IMR-90 (cell line): ENCODE results near the gene ANXA2. TPM values are rescaled to one million over a fixed set of nuclear protein-coding genes. Genes with fewer than 3 reads are reported as not detected.

Source experiments
- ATAC-seq: fragments of 200-7000 bp; cut with Tn5 transposase; 2 replicates; pipeline ENCODE4 v1.9.1; 2020; ENCODE audit warnings: low read depth, mild to moderate bottlenecking, moderate library complexity
- BruUV-seq: library from RNA; stranded (reverse); fragments of 400-500 nt; replicated peaks from 2 replicates; lab custom pipeline; 2021; lab: Mats Ljungman, UMichigan
- CTCF ChIA-PET: fragments of 300-600 bp; formaldehyde crosslinking; extraction: SDS; loops from one replicate; lab custom pipeline; 2021; ENCODE audit warnings: antibody characterized with exemption; lab: Yijun Ruan, JAX
- POLR2A ChIA-PET: fragments of 300-600 bp; sonication (Branson Sonifier 250); formaldehyde crosslinking; loops from one replicate; lab custom pipeline; 2022; ENCODE audit warnings: antibody characterized with exemption; ENCODE audit not compliant: unreplicated experiment; lab: Charles Lee
- DNase-seq: peaks from one replicate; pipeline ENCODE4 v3.0.0; 2013
- H2AFZ ChIP-seq: replicated peaks from 2 replicates; pipeline ENCODE3; 2013; ENCODE audit warnings: low read length, mild to moderate bottlenecking; ENCODE audit not compliant: poor library complexity
- H2AK5ac ChIP-seq: 2 replicates; pipeline ENCODE4 v1.6.1; 2013; ENCODE audit warnings: low read depth, low read length, inconsistent platforms
- H2AK9ac ChIP-seq: replicated peaks from 2 replicates; pipeline ENCODE3; 2013; ENCODE audit warnings: mild to moderate bottlenecking, low read depth, low read length, moderate library complexity; ENCODE audit not compliant: poor library complexity
- H2BK120ac ChIP-seq: 2 replicates; pipeline ENCODE4 v1.6.1; 2013; ENCODE audit warnings: low read depth, low read length, inconsistent platforms
- H2BK15ac ChIP-seq: 3 replicates; pipeline ENCODE4 v1.6.1; 2013; ENCODE audit warnings: low read depth, low read length, inconsistent platforms
- H2BK20ac ChIP-seq: 2 replicates; pipeline ENCODE4 v1.6.1; 2013; ENCODE audit warnings: low read depth, mild to moderate bottlenecking, inconsistent platforms, low read length, moderate library complexity
- H2BK5ac ChIP-seq: 2 replicates; pipeline ENCODE4 v1.6.1; 2013; ENCODE audit warnings: mild to moderate bottlenecking, low read depth, low read length, inconsistent platforms; ENCODE audit not compliant: poor library complexity, severe bottlenecking
- H3K14ac ChIP-seq: replicated peaks from 2 replicates; pipeline ENCODE4 v1.6.1; 2013; ENCODE audit warnings: low read depth, low read length, inconsistent platforms
- H3K18ac ChIP-seq: 2 replicates; pipeline ENCODE4 v1.6.1; 2013; ENCODE audit warnings: low read depth, low read length, control low read depth
- H3K23ac ChIP-seq: 2 replicates; pipeline ENCODE4 v1.6.1; 2013; ENCODE audit warnings: low read depth, low read length, inconsistent platforms
- H3K27ac ChIP-seq: 2 replicates; pipeline ENCODE4 v1.5.1; 2013; ENCODE audit warnings: mild to moderate bottlenecking, control low read depth, low read length; ENCODE audit not compliant: insufficient read depth
- H3K27me3 ChIP-seq: 2 replicates; pipeline ENCODE4 v1.6.1; 2013; ENCODE audit warnings: low read length; ENCODE audit not compliant: control insufficient read depth, insufficient read depth
- H3K36me3 ChIP-seq: 2 replicates; pipeline ENCODE4 v1.6.1; 2013; ENCODE audit warnings: low read length, mixed read lengths; ENCODE audit not compliant: control insufficient read depth, insufficient read depth
- H3K4ac ChIP-seq: 2 replicates; pipeline ENCODE4 v1.6.1; 2013; ENCODE audit warnings: low read depth, low read length, inconsistent platforms
- H3K4me1 ChIP-seq: 2 replicates; pipeline ENCODE4 v1.6.1; 2013; ENCODE audit warnings: low read length, mixed read lengths; ENCODE audit not compliant: control insufficient read depth, insufficient read depth
- H3K4me2 ChIP-seq: 2 replicates; pipeline ENCODE4 v1.6.1; 2013; ENCODE audit warnings: low read depth, mild to moderate bottlenecking, control low read depth, low read length, moderate library complexity
- H3K4me3 ChIP-seq: 2 replicates; pipeline ENCODE4 v1.5.1; 2013; ENCODE audit warnings: low read depth, mild to moderate bottlenecking, control low read depth, low read length, moderate library complexity; ENCODE audit not compliant: insufficient read depth
- H3K56ac ChIP-seq: 2 replicates; pipeline ENCODE4 v1.6.1; 2013; ENCODE audit warnings: low read length, inconsistent platforms; ENCODE audit not compliant: insufficient read depth; ENCODE audit errors: extremely low read depth
- H3K79me1 ChIP-seq, 2 experiments: 2 replicates each; pipeline ENCODE4 v1.6.1; 2013; ENCODE audit warnings: low read length in 2 of 2, inconsistent platforms in 1 of 2, low read depth in 1 of 2
- H3K9ac ChIP-seq: 2 replicates; pipeline ENCODE4 v1.6.1; 2013; ENCODE audit warnings: low read depth, low read length, control low read depth
- H3K9me1 ChIP-seq: 2 replicates; pipeline ENCODE4 v1.6.1; 2013; ENCODE audit warnings: low read length, inconsistent platforms; ENCODE audit not compliant: insufficient read depth
- H3K9me3 ChIP-seq: 2 replicates; pipeline ENCODE4 v1.6.1; 2013; ENCODE audit warnings: low read length; ENCODE audit not compliant: control insufficient read depth, insufficient read depth
- H4K20me1 ChIP-seq: 2 replicates; pipeline ENCODE4 v1.6.1; 2013; ENCODE audit warnings: low read length, inconsistent platforms; ENCODE audit not compliant: insufficient read depth
- H4K5ac ChIP-seq: 2 replicates; pipeline ENCODE4 v1.6.1; 2013; ENCODE audit warnings: mild to moderate bottlenecking, low read depth, low read length, control low read depth
- H4K8ac ChIP-seq, 2 experiments: 2 replicates each; pipeline ENCODE4 v1.6.1; 2013; ENCODE audit warnings: low read depth in 2 of 2, low read length in 2 of 2, control low read depth in 1 of 2, inconsistent platforms in 1 of 2
- H4K91ac ChIP-seq: 2 replicates; pipeline ENCODE4 v1.6.1; 2013; ENCODE audit warnings: low read depth, low read length, inconsistent platforms; ENCODE audit not compliant: insufficient read depth
- BHLHE40 ChIP-seq: fragments of 150-350 bp; IDR thresholded peaks from 2 replicates; pipeline ENCODE4 v1.6.1; 2016; ENCODE audit warnings: mild to moderate bottlenecking, low read depth, low read length
- CEBPB ChIP-seq: IDR thresholded peaks from 2 replicates; pipeline ENCODE4 v1.6.1; 2012; ENCODE audit warnings: low read depth, low read length, improper control_type of control experiment
- CHD1 ChIP-seq: IDR thresholded peaks from 2 replicates; pipeline ENCODE4 v1.6.1; 2012; ENCODE audit warnings: low read depth, low read length, improper control_type of control experiment
- CTCF ChIP-seq: conservative IDR thresholded peaks from 2 replicates; pipeline ENCODE4 v1.5.1; 2012; ENCODE audit warnings: mild to moderate bottlenecking, low read depth, low read length, improper control_type of control experiment
- ELK1 ChIP-seq: fragments of 150-350 bp; IDR thresholded peaks from 2 replicates; pipeline ENCODE4 v1.6.1; 2016; ENCODE audit warnings: low read depth, mild to moderate bottlenecking, low read length, moderate library complexity, borderline replicate concordance
- FOS ChIP-seq: fragments of 150-350 bp; IDR thresholded peaks from 2 replicates; pipeline ENCODE4 v1.6.1; 2016; ENCODE audit warnings: low read depth, low read length
- MAFK ChIP-seq: IDR thresholded peaks from 2 replicates; pipeline ENCODE4 v1.6.1; 2012; ENCODE audit warnings: low read depth, low read length, improper control_type of control experiment
- MAZ ChIP-seq: IDR thresholded peaks from 2 replicates; pipeline ENCODE4 v1.6.1; 2012; ENCODE audit warnings: low read depth, mild to moderate bottlenecking, low read length, improper control_type of control experiment, moderate library complexity, borderline replicate concordance
- MXI1 ChIP-seq: IDR thresholded peaks from 2 replicates; pipeline ENCODE4 v1.6.1; 2012; ENCODE audit warnings: low read depth, mild to moderate bottlenecking, low read length, moderate library complexity, borderline replicate concordance
- NFE2L2 ChIP-seq: fragments of 150-350 bp; IDR thresholded peaks from 2 replicates; pipeline ENCODE4 v1.6.1; 2016; ENCODE audit warnings: low read depth, mild to moderate bottlenecking, low read length
- POLR2A ChIP-seq: IDR thresholded peaks from 2 replicates; pipeline ENCODE4 v1.6.1; 2012; ENCODE audit warnings: mild to moderate bottlenecking, low read depth, low read length
- RAD21 ChIP-seq: IDR thresholded peaks from 2 replicates; pipeline ENCODE4 v1.6.1; 2012; ENCODE audit warnings: low read length, improper control_type of control experiment
- RCOR1 ChIP-seq: IDR thresholded peaks from 2 replicates; pipeline ENCODE4 v1.6.1; 2012; ENCODE audit warnings: mild to moderate bottlenecking, low read length, improper control_type of control experiment; ENCODE audit not compliant: insufficient replicate concordance
- RFX5 ChIP-seq: IDR thresholded peaks from 2 replicates; pipeline ENCODE4 v1.8.0; 2012; ENCODE audit warnings: low read depth, mild to moderate bottlenecking, low read length, moderate library complexity
- SMC3 ChIP-seq: fragments of 150-350 bp; IDR thresholded peaks from 2 replicates; pipeline ENCODE4 v1.6.1; 2016; ENCODE audit warnings: low read depth, mild to moderate bottlenecking, antibody characterized with exemption, low read length, moderate library complexity
- USF2 ChIP-seq: fragments of 150-350 bp; IDR thresholded peaks from 2 replicates; pipeline ENCODE4 v1.6.1; 2017; ENCODE audit warnings: mild to moderate bottlenecking, antibody characterized with exemption, low read length, low read depth
- WGBS, 2 experiments: methylation state at CpG; one replicate each; pipeline versions ENCODE4 v1.1.5 to v1.1.7; 2013; ENCODE audit warnings: missing lambda C conversion rate in 2 of 2; ENCODE audit not compliant: insufficient read length in 1 of 2; ENCODE audit errors: extremely low coverage in 2 of 2; 5-methylcytosine and 5-hydroxymethylcytosine counted together
- dilution Hi-C: fragments of 300-500 bp; cut with HindIII; formaldehyde crosslinking; loops from one replicate; pipeline ENCODE4 v1.14.3; 2018; ENCODE audit warnings: low sequenced_read_pairs; ENCODE audit not compliant: unreplicated experiment
- in situ Hi-C: fragments of 300-500 bp; cut with MboI; formaldehyde crosslinking; loops from 3 replicates; pipeline ENCODE4 v1.14.3; 2019; ENCODE audit warnings: low sequenced_read_pairs, inconsistent platforms, mixed read lengths
- intact Hi-C: fragments of 100-400 bp; cut with micrococcal nuclease; formaldehyde crosslinking; loops from 2 replicates; pipeline ENCODE4 v1.10.0; 2022
- polyA plus RNA-seq, 3 experiments: library from polyadenylated mRNA; depleted of rRNA; stranded (reverse); fragments of >200 nt; gene quantifications; 2 replicates each; pipeline ENCODE4 v1.2.3, GENCODE V29; 2012; ENCODE audit warnings: low replicate concordance in 1 of 3
- total RNA-seq: library from RNA; depleted of rRNA; stranded (reverse); fragments of >200 nt; gene quantifications from 2 replicates; pipeline ENCODE4 v1.2.3, GENCODE V29; 2012

The ANXA2 gene
- total and polyA plus RNA-seq, 2 of the 4 experiments (the other 2 are of a cell fraction) = 7,454 to 8,412 TPM

DNA sequence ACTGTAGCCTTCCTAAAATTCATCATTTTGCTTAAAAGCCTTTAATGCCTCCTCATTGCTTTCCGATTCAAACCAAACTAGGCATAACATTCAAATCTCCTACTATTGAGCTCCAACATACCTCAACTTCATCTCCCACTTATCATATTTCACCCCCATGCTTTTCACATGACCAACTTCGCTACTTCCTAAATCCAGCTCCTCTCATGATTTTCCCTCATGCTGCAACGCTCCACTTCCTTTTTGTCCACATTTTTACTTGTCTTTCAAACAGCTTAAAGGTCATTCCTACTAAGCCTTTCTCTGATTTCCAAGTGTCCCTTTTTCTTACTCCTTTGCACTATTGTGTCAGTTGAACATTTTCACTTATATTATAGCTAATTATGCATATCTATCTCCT lies 20.3 kb upstream of the ANXA2 start:
- Histone ChIP-seq H3K9me3 (no peaks in the 10 kb centered on the region), H3K4ac (no peak overlapping the region), H4K91ac (no peak overlapping the region), H2AFZ (no peak overlapping the region), H3K14ac (no peak overlapping the region), H3K23ac (no peak overlapping the region), H3K36me3 (no peaks in the 10 kb centered on the region), H3K9me1 (peaks cover 6% of the 10 kb centered on the region), H3K4me3 (no peak overlapping the region), H3K4me1 (peaks cover 10% of the 10 kb centered on the region), H3K79me1 (peaks cover 0 to 16% of the 10 kb centered on the region in 2 experiments; a peak in 3 of 4 replicates), H4K20me1 (peaks cover 2% of the 10 kb centered on the region; the same call in 1 of the 2 replicates), H3K27me3 (no peaks in the 10 kb centered on the region), H3K4me2 (no peak overlapping the region), H3K18ac (no peak overlapping the region), H2BK5ac (no peak overlapping the region), H3K9ac (no peak overlapping the region), H4K5ac (no peak overlapping the region), H2AK9ac (no peak overlapping the region), H2BK120ac (no peak overlapping the region), H3K27ac (no peak overlapping the region), H2AK5ac (no peak overlapping the region), H4K8ac (no peak overlapping the region), H3K56ac (no peak overlapping the region), H2BK20ac (no peak overlapping the region), H2BK15ac (no peak overlapping the region)
- ChIA-PET CTCF (no interaction called here), POLR2A (no interaction called here)
- intact Hi-C loops = no loop called here
- no peak for DNase-seq
- ATAC-seq = no peak
- no TSS peak for BruUV-seq
- in situ Hi-C loops = no loop called here
- dilution Hi-C loops = no loop called here
- WGBS, 2 experiments = 92 to 100% methylated on average over 1 to 3 of the region's 3 CpGs
- TF ChIP-seq USF2 (no peak), CHD1 (no peak), BHLHE40 (no peak), POLR2A (no peak), RCOR1 (no peak), MAFK (no peak), SMC3 (no peak), MAZ (no peak), CTCF (no peak), RAD21 (no peak), NFE2L2 (no peak), MXI1 (no peak), CEBPB (no peak), RFX5 (no peak), ELK1 (no peak), FOS (no peak)
